GM20000 (cell line): Measurements from ENCODE around the gene RARA.

ENCODE experiments used
- DNase-seq: peaks from one replicate; pipeline ENCODE4 v3.0.0; 2012; ENCODE audit warnings: low spot score
- TF ChIP-seq, protein P1 (sequence below): IDR thresholded peaks from 2 replicates; pipeline ENCODE4 v1.5.1; 2012; ENCODE audit warnings: mild to moderate bottlenecking, control low read depth; ENCODE audit errors: extremely low read depth, missing control alignments

Gene RARA

DNA sequence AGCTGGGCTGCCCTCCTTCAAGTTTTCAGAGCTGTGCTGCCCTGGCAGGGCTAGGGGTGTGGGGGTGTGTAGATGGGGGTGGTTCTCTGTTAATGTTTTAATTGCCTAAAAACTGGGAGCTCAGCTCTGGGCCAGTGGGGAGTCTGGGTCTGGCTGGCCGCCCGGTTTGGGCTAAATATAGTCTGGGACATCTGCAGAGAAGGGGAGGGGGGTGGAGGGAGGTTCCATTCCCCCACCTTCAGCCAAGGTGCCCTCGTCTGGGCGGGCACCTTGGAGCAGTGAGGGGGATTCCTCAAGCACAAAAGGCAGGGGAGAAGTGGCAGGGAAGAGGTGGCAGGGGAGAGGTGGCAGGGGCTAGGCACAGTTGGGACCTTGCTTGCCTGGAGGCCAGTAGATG lies 13.0 kb downstream of the RARA start:
- no peak for DNase-seq
- TF ChIP-seq, protein P1, sequence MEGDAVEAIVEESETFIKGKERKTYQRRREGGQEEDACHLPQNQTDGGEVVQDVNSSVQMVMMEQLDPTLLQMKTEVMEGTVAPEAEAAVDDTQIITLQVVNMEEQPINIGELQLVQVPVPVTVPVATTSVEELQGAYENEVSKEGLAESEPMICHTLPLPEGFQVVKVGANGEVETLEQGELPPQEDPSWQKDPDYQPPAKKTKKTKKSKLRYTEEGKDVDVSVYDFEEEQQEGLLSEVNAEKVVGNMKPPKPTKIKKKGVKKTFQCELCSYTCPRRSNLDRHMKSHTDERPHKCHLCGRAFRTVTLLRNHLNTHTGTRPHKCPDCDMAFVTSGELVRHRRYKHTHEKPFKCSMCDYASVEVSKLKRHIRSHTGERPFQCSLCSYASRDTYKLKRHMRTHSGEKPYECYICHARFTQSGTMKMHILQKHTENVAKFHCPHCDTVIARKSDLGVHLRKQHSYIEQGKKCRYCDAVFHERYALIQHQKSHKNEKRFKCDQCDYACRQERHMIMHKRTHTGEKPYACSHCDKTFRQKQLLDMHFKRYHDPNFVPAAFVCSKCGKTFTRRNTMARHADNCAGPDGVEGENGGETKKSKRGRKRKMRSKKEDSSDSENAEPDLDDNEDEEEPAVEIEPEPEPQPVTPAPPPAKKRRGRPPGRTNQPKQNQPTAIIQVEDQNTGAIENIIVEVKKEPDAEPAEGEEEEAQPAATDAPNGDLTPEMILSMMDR = no peak

DNA sequence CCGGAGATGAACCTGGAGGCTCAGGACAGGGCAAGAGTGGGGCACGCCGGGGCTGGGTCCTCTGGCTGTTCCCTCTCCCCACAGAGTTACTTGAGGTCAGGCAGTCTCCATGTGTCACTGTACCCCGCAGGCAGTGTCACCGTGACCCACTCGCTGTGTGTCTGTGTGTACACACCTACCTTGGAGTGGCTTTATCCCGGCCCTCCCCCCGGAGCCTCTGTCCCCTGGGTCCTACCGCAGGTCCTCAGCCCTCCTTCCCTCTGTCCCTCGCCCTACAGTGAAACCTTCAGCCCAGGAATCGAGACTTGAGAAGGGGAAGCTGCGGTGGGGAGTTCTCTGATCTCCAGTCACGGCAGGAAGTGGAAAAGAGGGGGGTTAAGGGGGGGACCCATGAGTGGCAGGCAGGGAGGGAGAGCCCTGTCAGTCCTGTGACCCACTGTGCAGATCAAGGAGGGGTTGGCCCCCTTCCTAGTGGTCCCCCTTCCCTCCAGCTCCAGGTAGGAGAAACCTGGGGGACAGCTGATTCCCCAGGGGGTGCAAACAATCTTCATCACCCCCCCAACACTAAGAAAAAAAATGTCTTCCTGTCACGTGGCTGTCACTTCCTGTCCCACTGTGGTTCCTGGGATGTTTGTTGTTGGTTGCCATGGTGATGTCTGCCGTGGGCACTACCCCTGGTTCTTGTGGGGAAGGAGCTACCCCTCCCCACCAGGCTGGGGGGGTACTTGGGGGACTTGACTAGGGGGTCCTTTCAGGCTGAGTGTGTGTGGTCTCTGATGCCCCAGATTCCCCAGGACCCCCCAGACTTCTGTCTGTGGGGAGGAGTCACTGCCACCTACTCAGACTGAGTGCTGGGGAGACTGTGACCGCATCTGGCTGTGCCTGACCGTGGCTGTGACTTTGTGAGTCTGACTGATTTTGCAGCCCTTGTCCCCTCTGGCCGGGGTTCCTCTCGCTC lies 13.7 kb downstream of the RARA start:
- DNase-seq = peak; percentile 86
- TF ChIP-seq, protein P1 = no peak

- no peak for DNase-seq
- TF ChIP-seq, protein P1 = no peak
These were observed 14.7 kb downstream of the RARA start for GRCh38 chr17:40323391-40324381.

- DNase-seq = peak; percentile 68
- TF ChIP-seq, protein P1 = no peak
These were observed 16.4 kb downstream of the RARA start for GRCh38 chr17:40325156-40326013.

- DNase-seq = no peak
- TF ChIP-seq, protein P1 = no peak
These were observed 17.2 kb downstream of the RARA start for GRCh38 chr17:40326014-40326831.

DNA sequence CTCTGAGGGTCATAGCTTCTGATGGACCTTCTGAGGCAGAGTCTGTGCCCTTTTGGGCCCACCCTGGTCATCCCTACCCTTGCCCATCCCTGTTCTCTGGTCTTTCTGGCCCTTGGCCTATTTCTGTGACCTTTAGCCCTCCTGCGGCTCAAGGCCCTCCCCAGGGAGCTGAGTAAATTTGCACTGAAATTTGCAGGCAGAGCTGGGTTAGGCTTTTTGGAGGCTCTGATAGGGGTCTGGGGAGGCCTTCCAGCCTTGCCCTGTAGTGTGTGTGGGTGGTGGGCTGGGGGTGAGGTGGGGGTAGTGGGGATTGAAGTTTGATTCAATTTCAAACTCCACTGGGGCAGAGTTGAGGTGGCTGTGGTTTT lies 17.8 kb downstream of the RARA start:
- TF ChIP-seq, protein P1 = no peak
- DNase-seq = no peak
